Astrocyte of the spinal cord (primary cell): Measurements from ENCODE around the gene HDAC1.

Source experiments
- DNase-seq: peaks from one replicate; pipeline ENCODE4 v3.0.0; 2011; ENCODE audit warnings: low read depth, low spot score
- H3K4me3 ChIP-seq: 2 replicates; pipeline ENCODE4 v1.5.1; 2011; ENCODE audit warnings: low read depth, mild to moderate bottlenecking, low read length, moderate library complexity
- CTCF ChIP-seq: IDR thresholded peaks from 2 replicates; pipeline ENCODE4 v1.5.1; 2012; ENCODE audit warnings: low read depth, mild to moderate bottlenecking, low read length, inconsistent platforms
- in situ Hi-C: cut with HindIII; loops from 2 replicates; pipeline ENCODE4 v1.10.0; 2017; ENCODE audit warnings: low sequenced_read_pairs

Gene HDAC1

GRCh38 chr1:32349211-32349708 lies 57.4 kb downstream of the HDAC1 start:
- in situ Hi-C loops: no loop called here
- no peak for TF ChIP-seq CTCF
- peak; percentile 89 for DNase-seq
- H3K4me3 ChIP-seq: no peak overlapping the region

- peak overlapping the region; percentile 55 for H3K4me3 ChIP-seq
- in situ Hi-C loops: no loop called here
- TF ChIP-seq CTCF: peak; percentile 58
- DNase-seq: no peak
Measured at GRCh38 chr1:32350785-32351398, 59.0 kb downstream of the HDAC1 start.

GRCh38 chr1:32351399-32352238 lies 59.7 kb downstream of the HDAC1 start:
- TF ChIP-seq CTCF: no peak
- H3K4me3 ChIP-seq: peak overlapping the region; percentile 55
- in situ Hi-C loops: no loop called here
- peak; percentile 93 for DNase-seq

- in situ Hi-C loops: no loop called here
- TF ChIP-seq CTCF: no peak
- peak overlapping the region; percentile 55 for H3K4me3 ChIP-seq
- DNase-seq: no peak
Measured at GRCh38 chr1:32352239-32352745, 60.4 kb downstream of the HDAC1 start.

GRCh38 chr1:32352831-32353383 lies 61.0 kb downstream of the HDAC1 start:
- TF ChIP-seq CTCF: no peak
- in situ Hi-C loops: no loop called here
- DNase-seq: no peak
- no peak overlapping the region for H3K4me3 ChIP-seq

GRCh38 chr1:32353431-32353830 lies 61.5 kb downstream of the HDAC1 start:
- in situ Hi-C loops: no loop called here
- no peak for TF ChIP-seq CTCF
- no peak overlapping the region for H3K4me3 ChIP-seq
- DNase-seq: no peak
